NCI-H2227 treated with DMSO at 0.1 percent for 48 hours (cell line): ENCODE data around the gene KRT33B.
"Not testable (repeated sequence)": the region's sequence is repeated elsewhere in the genome, so short reads cannot be mapped to it uniquely, and the experiment has no call there.

Experiments used
- DNase-seq: peaks from one replicate; lab custom pipeline; 2025; lab: John Stamatoyannopoulos, UW

Gene KRT33B

GRCh38 chr17:41393826-41394225, 24.2 kb upstream of the KRT33B start:
- no peak for DNase-seq

- DNase-seq: no peak
These were observed 23.7 kb upstream of the KRT33B start for GRCh38 chr17:41393294-41393693.

GRCh38 chr17:41392278-41392677, 22.7 kb upstream of the KRT33B start:
- no peak for DNase-seq

DNA sequence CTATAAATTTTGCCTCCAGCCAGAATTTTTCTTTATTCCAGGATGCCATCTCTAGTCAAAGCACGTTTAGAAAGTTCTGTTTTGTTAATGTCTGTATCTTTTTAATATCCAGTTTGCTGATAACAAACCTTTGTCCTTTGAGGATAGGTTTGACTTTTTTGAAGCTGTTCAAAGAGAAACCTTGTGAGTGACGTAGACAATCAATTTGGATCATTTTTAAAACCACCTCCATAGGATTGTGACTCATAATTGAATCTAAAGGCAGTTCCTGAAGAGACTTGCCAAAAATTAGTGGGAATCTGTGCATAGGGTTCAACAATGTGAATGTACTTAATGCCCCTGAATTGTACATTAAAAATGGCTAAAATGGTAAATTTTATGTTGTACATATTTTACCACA, 21.9 kb upstream of the KRT33B start:
- DNase-seq: no peak

DNA sequence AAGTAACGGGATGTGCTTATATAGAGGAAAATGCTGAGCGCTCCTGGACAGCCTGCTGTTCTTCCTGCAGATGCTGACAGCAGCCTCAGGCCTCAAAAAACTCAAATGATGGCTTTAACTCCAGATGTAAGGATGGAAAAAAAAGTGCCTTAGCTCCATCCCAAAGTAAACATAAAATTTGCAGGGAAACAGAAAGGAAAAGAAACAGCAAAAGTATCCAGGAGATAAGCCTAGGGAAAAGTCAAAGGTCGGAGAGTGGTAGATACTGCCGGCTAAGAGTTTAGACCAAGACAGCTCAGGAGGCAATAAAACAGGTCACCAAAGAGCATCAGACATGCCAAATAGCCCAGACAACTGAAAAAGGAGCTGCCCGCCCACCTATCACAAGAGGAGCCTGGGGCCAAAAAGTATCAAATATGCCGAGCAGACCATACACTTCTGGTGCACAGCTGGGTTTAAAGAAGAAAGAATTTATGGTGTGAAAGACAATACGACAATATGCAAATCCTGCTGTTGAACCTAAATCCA, 20.9 kb upstream of the KRT33B start:
- DNase-seq: no peak

GRCh38 chr17:41387670-41388069, 18.1 kb upstream of the KRT33B start:
- DNase-seq: no peak

- no peak for DNase-seq
These were observed 16.6 kb upstream of the KRT33B start for GRCh38 chr17:41386227-41386626.

GRCh38 chr17:41383690-41384089, 14.1 kb upstream of the KRT33B start:
- no peak for DNase-seq

DNA sequence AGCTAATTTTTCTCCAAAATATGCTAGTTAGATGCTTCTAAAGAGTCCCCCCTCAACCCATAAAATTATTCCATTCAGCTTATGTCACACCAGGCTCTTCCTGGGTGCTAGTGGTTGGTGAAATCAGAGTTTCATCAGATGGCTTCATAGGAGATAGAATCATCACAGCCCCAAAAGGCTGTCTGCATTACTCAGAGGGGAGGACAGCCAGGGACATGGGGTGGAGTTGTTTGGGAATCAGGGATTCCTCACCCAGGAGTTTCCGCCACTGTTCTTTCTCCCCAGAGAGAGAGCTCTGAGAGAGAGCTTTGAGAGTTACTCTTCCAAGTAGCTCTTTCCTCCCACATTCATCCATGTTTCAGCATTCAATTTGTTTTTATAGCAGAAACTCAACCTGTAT, 12.8 kb upstream of the KRT33B start:
- no peak for DNase-seq

DNA sequence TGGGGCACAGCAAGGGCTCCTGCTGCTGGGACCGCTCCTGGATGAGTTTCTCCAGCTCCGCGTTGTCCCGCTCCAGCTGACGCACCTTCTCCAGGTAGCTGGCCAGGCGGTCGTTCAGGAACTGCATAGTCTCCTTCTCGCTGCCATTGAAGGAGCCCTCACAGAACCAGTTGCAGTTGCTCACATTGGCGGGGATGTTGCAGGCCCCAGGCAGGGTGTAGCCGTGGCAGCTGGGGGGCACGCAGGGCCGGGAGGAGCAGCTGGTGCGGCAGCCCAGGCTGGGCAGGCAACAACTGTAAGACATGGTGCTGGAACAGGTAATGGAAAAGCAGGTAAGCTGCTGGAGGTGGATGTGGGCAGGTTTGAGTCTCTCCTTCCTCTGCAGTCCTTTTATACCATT, 12.3 kb upstream of the KRT33B start, which contains the start of gene KRT34:
KRT34 (minus strand) TSS at position 364 of the 400 bp plus-strand sequence; CDS start at position 304, 60 bp downstream.
- not testable (repeated sequence) for DNase-seq

- not testable (repeated sequence) for DNase-seq
These were observed 10.5 kb upstream of the KRT33B start for GRCh38 chr17:41380091-41380490.

DNA sequence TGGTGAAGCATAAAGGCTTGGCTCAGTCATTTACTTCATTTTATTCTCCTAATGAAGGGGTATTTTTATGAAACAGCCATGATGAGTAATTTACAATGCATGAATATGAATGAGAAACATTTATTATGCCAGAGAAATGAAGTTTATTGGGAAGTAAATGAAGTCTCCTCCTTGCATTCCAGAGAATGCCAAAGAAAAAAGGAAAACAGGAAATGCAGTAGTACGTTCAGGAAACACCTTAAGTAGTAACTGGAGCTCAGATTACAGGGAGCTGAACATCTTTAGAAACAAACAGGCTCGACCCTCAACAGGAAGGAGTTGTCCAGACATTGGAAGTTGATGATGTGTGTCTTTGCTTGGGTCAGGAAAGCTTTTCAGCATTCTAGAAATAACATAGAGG, 7.9 kb upstream of the KRT33B start:
- DNase-seq: no peak

DNA sequence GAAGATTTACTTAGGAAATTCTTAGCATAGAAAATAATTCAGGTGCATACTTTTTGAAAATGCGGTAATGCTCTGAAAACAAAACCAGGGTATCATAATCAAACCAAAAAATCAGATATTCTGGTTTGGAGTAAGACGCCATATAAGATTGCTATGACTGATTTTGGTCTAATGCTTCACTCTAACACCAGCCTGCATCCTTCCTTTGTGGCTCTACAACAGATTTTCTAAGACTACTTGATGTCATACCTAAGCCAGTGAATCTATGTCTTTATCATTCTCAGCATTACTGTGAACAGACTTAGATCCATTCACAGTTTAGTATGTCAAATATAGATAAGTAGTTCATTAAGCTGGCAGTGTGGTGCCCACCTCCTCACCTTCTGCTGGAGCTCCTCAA, 590 bp downstream of the KRT33B start:
- DNase-seq: no peak

DNA sequence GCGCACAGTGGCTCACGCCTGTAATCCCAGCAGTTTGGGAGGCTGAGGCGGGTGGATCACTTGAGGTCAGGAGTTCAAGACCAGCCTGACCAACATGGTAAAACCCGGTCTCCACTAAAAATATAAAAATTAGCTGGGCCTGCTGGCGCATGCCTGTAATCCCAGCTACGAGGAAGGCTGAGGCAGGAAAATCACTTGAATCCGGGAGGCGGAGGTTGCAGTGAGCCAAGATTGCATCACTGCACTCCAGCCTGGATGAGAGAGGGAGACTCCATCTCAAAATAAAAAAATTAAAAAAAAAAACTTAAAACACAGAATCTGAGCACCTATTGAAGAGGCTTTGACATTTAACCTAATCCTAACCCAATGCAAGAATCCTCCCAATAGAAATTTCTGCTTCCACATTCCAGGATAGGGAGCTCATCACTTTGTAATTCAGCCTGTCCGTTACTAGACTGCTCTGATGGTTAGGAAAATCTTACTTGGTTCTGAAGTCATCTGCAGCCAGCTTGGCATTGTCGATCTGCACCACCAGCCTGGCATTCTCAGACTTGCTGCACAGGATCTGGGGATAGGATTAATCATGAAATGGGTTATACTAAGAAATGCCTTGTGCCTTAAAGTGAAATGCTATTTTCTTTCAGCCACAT, 2.1 kb downstream of the KRT33B start:
- DNase-seq: no peak

GRCh38 chr17:41366070-41366469, 3.5 kb downstream of the KRT33B start:
- DNase-seq: no peak

DNA sequence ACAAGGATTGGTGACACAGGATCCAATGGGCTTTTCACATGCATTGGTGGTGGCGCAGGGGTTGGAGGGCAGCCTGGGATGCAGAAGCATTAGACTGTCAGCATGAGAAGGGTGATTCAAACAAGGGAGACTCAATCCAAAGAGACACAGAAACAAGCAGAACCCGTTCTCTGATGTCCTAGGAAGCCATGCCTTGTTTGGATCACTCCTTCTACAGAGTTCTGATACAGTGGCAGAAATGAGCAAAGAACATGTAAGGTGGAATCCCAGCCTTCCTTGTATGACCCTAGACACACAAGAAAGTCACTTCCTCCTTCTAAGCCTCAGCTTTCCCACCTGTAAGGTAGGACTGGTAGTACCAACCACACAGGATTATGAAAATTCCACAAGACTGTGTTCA, 5.7 kb downstream of the KRT33B start:
- DNase-seq: no peak

DNA sequence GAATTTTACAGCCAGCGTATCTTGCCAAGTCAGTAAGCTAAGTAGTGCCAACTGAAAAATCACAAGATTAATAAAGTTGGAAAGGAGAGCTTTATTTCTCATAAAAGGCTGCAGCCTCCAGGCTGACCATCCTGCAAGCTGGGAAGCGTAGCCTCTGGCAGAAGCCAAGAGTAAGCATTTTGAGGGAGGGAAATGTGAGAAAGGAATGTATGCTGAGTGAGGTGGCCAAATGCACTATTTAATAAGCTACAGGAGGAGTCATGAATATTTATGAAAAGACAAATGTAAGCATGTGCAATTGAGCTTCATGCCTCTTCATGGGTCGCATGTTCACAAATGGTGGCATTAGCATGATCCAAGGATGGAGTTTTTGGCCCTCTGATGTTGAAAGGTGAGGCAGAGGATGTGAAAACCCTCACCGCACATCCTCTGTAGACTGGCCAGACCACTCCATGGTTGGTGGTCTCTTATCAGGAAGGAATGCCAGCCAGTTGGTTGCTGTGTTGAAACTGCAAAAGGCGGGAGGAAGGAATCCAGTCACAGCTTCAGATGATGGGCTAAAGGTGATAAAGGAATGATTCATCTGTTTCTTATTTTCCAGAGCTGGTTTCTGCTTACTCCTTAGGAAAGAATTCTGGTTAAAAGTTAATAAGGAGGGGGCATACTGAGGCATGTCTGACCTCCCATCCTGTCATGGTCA, 9.2 kb downstream of the KRT33B start:
- no peak for DNase-seq

DNA sequence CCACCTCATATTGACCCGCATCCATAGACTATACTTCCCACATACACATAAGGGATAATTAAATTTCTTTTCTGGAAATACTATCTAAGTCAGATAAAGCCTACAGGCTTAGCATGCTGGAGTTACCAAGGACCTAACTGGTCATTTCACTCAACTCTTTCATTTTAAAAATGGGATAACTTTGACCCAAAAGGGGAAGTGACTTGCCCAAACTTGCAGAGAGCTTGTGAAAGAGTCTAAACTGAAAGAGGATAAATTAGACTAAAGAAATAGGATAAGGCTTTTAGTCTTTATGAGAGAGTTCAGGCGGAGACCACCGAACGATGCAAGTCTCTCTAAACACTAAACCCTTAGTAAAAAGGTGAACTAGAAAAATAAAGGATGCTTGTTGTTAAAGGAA, 15.1 kb downstream of the KRT33B start:
- no peak for DNase-seq

- no peak for DNase-seq
These were observed 16.8 kb downstream of the KRT33B start for GRCh38 chr17:41352597-41353366.

DNA sequence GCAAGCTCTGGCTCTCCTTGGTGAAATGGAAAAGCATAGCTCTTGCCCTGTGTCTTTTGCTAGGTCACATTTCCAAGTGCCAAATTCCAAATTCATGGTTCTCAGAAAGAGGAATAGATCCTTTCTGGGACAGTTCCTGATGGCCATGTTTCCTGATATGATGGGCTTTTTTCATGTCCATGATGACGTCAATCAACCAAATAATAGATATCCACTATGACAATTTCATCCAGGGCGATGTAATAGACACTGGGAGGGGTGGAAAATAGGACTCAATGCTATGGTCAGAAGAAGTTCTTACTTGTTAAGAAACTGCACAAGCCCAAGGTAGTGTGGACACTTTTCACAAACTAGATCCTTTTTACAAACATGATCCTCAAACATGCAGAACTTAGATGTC, 18.4 kb downstream of the KRT33B start:
- DNase-seq: no peak

DNA sequence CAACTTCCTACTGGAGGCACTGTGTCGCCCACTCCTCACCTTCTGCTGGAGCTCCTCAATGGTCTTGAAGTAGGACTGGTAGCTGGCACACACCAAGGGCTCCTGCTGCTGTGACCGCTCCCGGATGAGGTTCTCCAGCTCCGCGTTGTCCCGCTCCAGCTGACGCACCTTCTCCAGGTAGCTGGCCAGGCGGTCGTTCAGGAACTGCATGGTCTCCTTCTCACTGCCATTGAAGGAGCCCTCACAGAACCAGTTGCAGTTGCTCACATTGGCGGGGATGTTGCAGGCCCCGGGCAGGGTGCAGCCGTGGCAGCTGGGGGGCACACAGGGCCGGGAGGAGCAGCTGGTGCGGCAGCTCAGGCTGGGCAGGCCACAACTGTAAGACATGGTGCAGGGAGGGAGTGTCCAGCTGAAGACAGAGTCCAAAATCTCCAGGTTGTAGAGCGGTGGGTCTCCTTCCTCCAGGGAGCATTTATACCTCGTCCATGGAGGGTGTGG, 19.2 kb downstream of the KRT33B start, which contains the start of gene KRT33A:
KRT33A (minus strand) TSS at position 448 of the 498 bp plus-strand sequence; CDS start at position 387, 61 bp downstream.
- DNase-seq: not testable (repeated sequence)
